Mucosa of stomach (tissue), 1 donor: Measurements from ENCODE around the gene SYCP2.

Experiments used
- H3K27me3 ChIP-seq: one replicate; pipeline ENCODE4 v1.7.0; 2013; ENCODE audit warnings: mild to moderate bottlenecking, low read length; ENCODE audit not compliant: control insufficient read depth, insufficient read depth
- H3K36me3 ChIP-seq: one replicate; pipeline ENCODE4 v1.7.0; 2013; ENCODE audit warnings: low read length; ENCODE audit not compliant: control insufficient read depth, insufficient read depth
- H3K4me1 ChIP-seq: one replicate; pipeline ENCODE4 v1.7.0; 2013; ENCODE audit warnings: mild to moderate bottlenecking, low read length; ENCODE audit not compliant: control insufficient read depth, insufficient read depth
- H3K4me3 ChIP-seq: one replicate; pipeline ENCODE4 v1.7.0; 2013; ENCODE audit warnings: low read length
- H3K9ac ChIP-seq: one replicate; pipeline ENCODE4 v1.7.0; 2013; ENCODE audit warnings: mild to moderate bottlenecking, low read length, moderate library complexity
- H3K9me3 ChIP-seq: one replicate; pipeline ENCODE4 v1.7.0; 2013; ENCODE audit warnings: mild to moderate bottlenecking, low read length, moderate library complexity; ENCODE audit not compliant: control insufficient read depth
- donor health status: Pancreatic carcinoma.

Gene SYCP2

GRCh38 chr20:59823030-59823423 is 110.4 kb downstream of the SYCP2 start:
- no peaks in the 10 kb centered on the region for H3K27me3 ChIP-seq
- no peak overlapping the region for H3K9ac ChIP-seq
- no peak overlapping the region for H3K4me3 ChIP-seq
- H3K9me3 ChIP-seq, result no peaks in the 10 kb centered on the region
- no peaks in the 10 kb centered on the region for H3K36me3 ChIP-seq
- no peaks in the 10 kb centered on the region for H3K4me1 ChIP-seq

GRCh38 chr20:59822291-59823029 is 111.0 kb downstream of the SYCP2 start:
- Histone ChIP-seq H3K4me3 (no peak overlapping the region), H3K4me1 (no peaks in the 10 kb centered on the region), H3K9ac (no peak overlapping the region), H3K36me3 (no peaks in the 10 kb centered on the region), H3K9me3 (no peaks in the 10 kb centered on the region), H3K27me3 (no peaks in the 10 kb centered on the region)

GRCh38 chr20:59821788-59822187 is 111.6 kb downstream of the SYCP2 start:
- Histone ChIP-seq H3K27me3 (no peaks in the 10 kb centered on the region), H3K9ac (no peak overlapping the region), H3K36me3 (no peaks in the 10 kb centered on the region), H3K4me1 (no peaks in the 10 kb centered on the region), H3K9me3 (no peaks in the 10 kb centered on the region), H3K4me3 (no peak overlapping the region)

GRCh38 chr20:59821201-59821600 is 112.2 kb downstream of the SYCP2 start:
- Histone ChIP-seq H3K4me3 (no peak overlapping the region), H3K4me1 (no peaks in the 10 kb centered on the region), H3K9me3 (no peaks in the 10 kb centered on the region), H3K27me3 (no peaks in the 10 kb centered on the region), H3K9ac (no peak overlapping the region), H3K36me3 (no peaks in the 10 kb centered on the region)

- Histone ChIP-seq H3K4me1 (no peaks in the 10 kb centered on the region), H3K27me3 (no peaks in the 10 kb centered on the region), H3K4me3 (no peak overlapping the region), H3K36me3 (no peaks in the 10 kb centered on the region), H3K9me3 (no peaks in the 10 kb centered on the region), H3K9ac (no peak overlapping the region)
Observed at GRCh38 chr20:59820204-59821041, 113.0 kb downstream of the SYCP2 start.

GRCh38 chr20:59819496-59820203 is 113.8 kb downstream of the SYCP2 start:
- no peaks in the 10 kb centered on the region for H3K9me3 ChIP-seq
- H3K4me3 ChIP-seq, result no peak overlapping the region
- no peaks in the 10 kb centered on the region for H3K27me3 ChIP-seq
- no peak overlapping the region for H3K9ac ChIP-seq
- H3K4me1 ChIP-seq, result no peaks in the 10 kb centered on the region
- H3K36me3 ChIP-seq, result no peaks in the 10 kb centered on the region

GRCh38 chr20:59818911-59819310 is 114.5 kb downstream of the SYCP2 start:
- no peak overlapping the region for H3K9ac ChIP-seq
- no peak overlapping the region for H3K4me3 ChIP-seq
- H3K4me1 ChIP-seq, result no peaks in the 10 kb centered on the region
- no peaks in the 10 kb centered on the region for H3K9me3 ChIP-seq
- no peaks in the 10 kb centered on the region for H3K27me3 ChIP-seq
- no peaks in the 10 kb centered on the region for H3K36me3 ChIP-seq

GRCh38 chr20:59817846-59818615 is 115.4 kb downstream of the SYCP2 start:
- Histone ChIP-seq H3K4me3 (no peak overlapping the region), H3K27me3 (no peaks in the 10 kb centered on the region), H3K4me1 (no peaks in the 10 kb centered on the region), H3K36me3 (no peaks in the 10 kb centered on the region), H3K9ac (no peak overlapping the region), H3K9me3 (no peaks in the 10 kb centered on the region)

- Histone ChIP-seq H3K36me3 (no peaks in the 10 kb centered on the region), H3K9ac (no peak overlapping the region), H3K27me3 (no peaks in the 10 kb centered on the region), H3K9me3 (no peaks in the 10 kb centered on the region), H3K4me3 (no peak overlapping the region), H3K4me1 (no peaks in the 10 kb centered on the region)
Observed at GRCh38 chr20:59817406-59817805, 116.0 kb downstream of the SYCP2 start.

- H3K27me3 ChIP-seq, result no peaks in the 10 kb centered on the region
Observed at GRCh38 chr20:59816146-59816738, 117.2 kb downstream of the SYCP2 start.

GRCh38 chr20:59814840-59815340 is 118.5 kb downstream of the SYCP2 start:
- H3K36me3 ChIP-seq, result no peaks in the 10 kb centered on the region
- H3K9ac ChIP-seq, result no peak overlapping the region
- H3K9me3 ChIP-seq, result no peaks in the 10 kb centered on the region
- H3K4me1 ChIP-seq, result no peaks in the 10 kb centered on the region
- no peaks in the 10 kb centered on the region for H3K27me3 ChIP-seq
- no peak overlapping the region for H3K4me3 ChIP-seq

More at GRCh38 chr20:59816146-59816738, 117.2 kb downstream of the SYCP2 start:
- no peak overlapping the region for H3K9ac ChIP-seq
- H3K4me1 ChIP-seq, result no peaks in the 10 kb centered on the region
- no peak overlapping the region for H3K4me3 ChIP-seq
- H3K36me3 ChIP-seq, result no peaks in the 10 kb centered on the region
- no peaks in the 10 kb centered on the region for H3K9me3 ChIP-seq
